Measurements from ENCODE around the gene GDF7.
"Not testable (repeated sequence)": the region's sequence is repeated elsewhere in the genome, so short reads cannot be mapped to it uniquely, and the experiment has no call there.

Gene GDF7

GRCh38 chr2:20689428-20690264 is 22.7 kb downstream of the GDF7 start:
- DNase-seq (ENCODE audit: extremely low spot score, insufficient read length, low read depth) (no peak), FAIRE-seq (no peak)

GRCh38 chr2:20691076-20691734 is 24.3 kb downstream of the GDF7 start:
- FAIRE-seq: no peak
- DNase-seq (ENCODE audit: extremely low spot score, insufficient read length, low read depth): no peak

- FAIRE-seq (no peak), DNase-seq (ENCODE audit: extremely low spot score, insufficient read length, low read depth) (no peak)
These were observed 25.1 kb downstream of the GDF7 start for GRCh38 chr2:20692081-20692480.

DNA sequence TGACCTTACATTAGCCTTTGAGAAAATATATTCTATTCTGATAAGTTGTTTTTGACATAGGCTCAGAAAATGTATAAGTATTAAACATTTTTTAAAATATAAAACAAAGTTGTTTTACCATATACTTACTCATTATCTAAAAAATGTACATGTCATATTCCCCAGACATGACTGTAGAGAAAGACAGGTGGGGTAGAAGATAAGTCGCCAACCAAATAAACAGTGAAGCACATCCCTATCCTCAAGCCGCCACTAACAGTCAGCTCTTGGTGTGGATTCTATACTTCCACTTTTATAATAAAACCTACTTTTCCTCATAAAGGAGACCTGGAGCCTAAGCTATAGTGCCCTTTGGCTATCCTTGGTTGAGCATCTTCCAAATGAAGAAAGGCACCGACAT is 26.4 kb downstream of the GDF7 start:
- DNase-seq (ENCODE audit: extremely low spot score, insufficient read length, low read depth): no peak
- no peak for FAIRE-seq

DNA sequence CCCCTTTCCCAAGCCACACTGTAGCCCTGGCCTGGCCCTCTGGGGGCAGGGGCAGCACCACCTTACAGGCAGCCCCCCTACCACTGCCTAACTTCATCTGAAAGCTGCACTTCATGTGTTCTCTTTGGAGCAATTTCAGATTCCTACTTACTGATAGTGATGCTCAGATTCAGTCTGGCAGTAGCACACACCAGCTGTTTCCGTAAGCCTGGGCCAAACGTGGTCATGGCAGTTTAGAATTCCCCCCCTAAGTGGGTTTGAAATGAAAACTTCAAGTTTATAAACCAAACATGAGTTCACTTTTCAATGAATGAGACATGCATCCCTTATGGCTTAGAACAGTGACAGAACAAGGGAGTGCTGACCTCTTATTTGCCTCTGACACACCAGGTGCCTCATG is 29.4 kb downstream of the GDF7 start:
- DNase-seq (ENCODE audit: extremely low spot score, insufficient read length, low read depth): no peak

DNA sequence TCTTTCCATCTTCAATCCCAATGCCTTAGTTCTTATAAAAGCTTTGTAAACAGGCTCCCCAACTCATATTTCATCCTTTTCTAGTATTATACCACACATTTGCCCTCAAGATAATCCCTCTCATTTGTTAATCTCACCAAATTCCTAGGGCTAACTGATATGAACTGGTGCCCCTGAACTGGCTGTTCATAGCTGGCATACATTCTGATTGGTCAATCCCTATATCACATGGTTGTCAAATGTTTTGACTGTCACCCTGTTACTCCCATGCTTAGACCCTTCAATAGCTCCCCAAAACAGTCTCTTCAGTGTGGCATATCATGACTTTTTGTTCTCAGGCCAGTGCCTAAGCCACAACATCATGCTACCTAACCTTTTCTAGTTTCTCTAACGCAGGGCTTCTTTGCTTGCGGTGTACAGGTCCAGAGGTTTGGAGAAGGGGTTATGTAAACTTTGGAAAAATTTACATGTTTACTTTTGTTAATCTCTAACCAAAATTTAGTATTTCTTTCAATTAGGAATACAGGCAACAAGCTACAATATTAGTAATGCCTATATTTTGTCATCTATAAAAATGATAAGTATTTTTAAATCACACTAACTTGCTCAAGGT is 30.5 kb downstream of the GDF7 start:
- no peak for DNase-seq (ENCODE audit: extremely low spot score, insufficient read length, low read depth)
- FAIRE-seq: no peak

More for the DNA sequence above, 29.4 kb downstream of the GDF7 start:
- no peak for FAIRE-seq

DNA sequence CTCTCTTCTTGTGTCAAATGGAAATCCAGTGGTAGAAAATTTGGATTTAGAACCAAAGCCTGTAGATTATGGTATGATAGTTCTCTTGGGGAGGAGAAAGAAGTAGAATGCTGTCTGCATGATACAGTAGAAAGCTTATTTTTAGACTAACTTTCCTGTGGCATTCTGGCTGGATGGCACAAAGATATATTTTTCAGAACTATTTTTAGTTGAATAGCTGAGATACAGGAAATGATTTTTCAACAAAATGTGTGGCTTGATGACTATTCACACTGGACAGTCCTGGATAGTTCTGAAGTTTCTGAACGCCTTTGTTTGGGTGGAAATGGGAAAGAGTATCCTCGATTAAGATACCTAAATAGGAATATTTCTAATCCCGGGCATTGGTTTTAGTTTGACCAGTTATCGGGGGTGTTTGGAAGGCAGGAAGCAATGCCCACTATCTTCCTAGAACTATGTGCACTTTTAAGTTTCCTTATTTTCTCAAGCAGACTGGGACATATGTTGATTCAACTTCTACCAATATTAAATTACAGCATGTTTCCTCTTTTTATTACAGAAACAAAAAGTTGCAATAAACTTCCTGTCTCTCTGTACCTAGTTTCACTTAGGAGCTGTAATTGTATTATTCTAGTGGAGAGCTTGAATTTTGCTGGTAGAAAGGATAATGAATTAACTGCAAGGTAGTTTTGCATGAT is 32.1 kb downstream of the GDF7 start:
- peak; percentile 50 for FAIRE-seq
- no peak for DNase-seq (ENCODE audit: extremely low spot score, insufficient read length, low read depth)

GRCh38 chr2:20702563-20702962 is 35.6 kb downstream of the GDF7 start:
- no peak for DNase-seq (ENCODE audit: extremely low spot score, insufficient read length, low read depth)
- no peak for FAIRE-seq

DNA sequence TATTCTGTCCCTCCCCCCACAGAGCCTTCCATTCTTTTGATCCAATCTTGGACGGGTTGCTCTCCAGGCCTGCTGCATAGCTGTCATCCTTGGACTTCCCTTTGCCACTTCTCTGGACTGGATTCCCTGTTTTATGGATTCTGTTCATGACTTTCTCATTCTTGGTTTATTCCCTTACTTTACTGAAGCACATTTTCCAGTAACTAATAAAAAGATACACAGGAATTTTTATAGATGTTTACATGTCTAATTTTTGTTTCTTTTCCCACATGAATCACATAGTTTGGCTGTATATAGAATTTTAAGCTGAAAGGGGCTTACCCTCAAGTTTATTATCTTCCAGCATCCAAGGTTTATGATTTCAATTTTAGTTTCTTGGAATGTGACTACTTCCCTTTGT is 37.9 kb downstream of the GDF7 start:
- no peak for FAIRE-seq
- no peak for DNase-seq (ENCODE audit: extremely low spot score, insufficient read length, low read depth)

- DNase-seq (ENCODE audit: extremely low spot score, insufficient read length, low read depth) (no peak), FAIRE-seq (no peak)
These were observed 39.3 kb downstream of the GDF7 start for GRCh38 chr2:20706217-20706616.

DNA sequence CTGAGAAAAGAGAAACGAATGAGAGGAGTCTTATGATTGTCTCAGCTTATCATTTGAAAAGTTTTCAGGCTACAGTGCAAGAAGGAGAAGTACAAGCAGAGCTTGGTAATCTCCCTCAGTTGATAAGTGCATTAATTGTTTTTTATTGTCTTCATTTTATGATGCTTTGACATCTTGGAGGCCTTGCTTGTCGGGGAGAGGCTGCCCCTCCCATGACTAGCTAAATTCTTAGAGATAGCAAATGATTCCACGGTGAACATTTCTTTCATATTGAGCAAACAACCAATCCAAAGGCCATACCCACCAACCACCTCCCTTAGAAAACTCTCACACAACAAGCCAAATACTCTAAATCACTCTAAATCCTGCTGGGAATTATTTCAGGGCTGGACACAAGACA is 39.8 kb downstream of the GDF7 start:
- FAIRE-seq (no peak), DNase-seq (ENCODE audit: extremely low spot score, insufficient read length, low read depth) (no peak)

DNA sequence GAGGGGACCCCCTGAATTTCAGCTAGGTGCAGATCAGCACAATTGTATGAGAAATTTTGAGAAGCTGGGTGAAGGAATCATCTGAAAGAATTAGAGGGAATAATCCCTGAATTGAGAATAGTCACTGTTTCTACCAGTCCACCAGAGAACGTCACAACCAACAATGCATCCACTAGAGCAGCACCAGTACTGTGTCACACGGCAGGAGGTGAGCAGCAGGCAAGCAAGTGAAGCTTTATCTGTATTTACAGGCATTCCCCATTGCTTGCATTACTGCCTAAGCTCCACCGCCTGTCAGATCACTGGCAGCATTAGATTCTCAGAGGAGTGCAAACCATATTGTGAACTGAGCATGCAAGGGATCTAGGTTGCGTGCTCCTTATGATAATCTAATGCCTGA is 40.7 kb downstream of the GDF7 start:
- no peak for FAIRE-seq
- no peak for DNase-seq (ENCODE audit: extremely low spot score, insufficient read length, low read depth)

GRCh38 chr2:20711641-20712040 is 44.7 kb downstream of the GDF7 start:
- DNase-seq (ENCODE audit: extremely low spot score, insufficient read length, low read depth): not testable (repeated sequence)

DNA sequence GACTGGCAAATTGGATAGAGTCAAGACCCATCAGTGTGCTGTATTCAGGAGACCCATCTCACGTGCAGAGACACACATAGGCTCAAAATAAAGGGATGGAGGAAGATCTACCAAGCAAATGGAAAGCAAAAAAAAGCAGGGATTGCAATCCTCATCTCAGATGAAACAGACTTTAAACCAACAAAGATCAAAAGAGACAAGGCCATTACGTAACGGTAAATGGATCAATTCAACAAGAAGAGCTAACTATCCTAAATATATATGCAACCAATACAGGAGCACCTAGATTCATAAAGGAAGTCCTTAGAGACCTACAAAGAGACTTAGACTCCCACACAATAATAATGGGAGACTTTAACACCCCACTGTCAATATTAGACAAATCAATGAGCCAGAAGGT is 46.6 kb downstream of the GDF7 start:
- not testable (repeated sequence) for FAIRE-seq; DNase-seq (ENCODE audit: extremely low spot score, insufficient read length, low read depth)

More at GRCh38 chr2:20711641-20712040, 44.7 kb downstream of the GDF7 start:
- FAIRE-seq: not testable (repeated sequence)

GRCh38 chr2:20714412-20714811 is 47.5 kb downstream of the GDF7 start:
- FAIRE-seq; DNase-seq (ENCODE audit: extremely low spot score, insufficient read length, low read depth): not testable (repeated sequence)

DNA sequence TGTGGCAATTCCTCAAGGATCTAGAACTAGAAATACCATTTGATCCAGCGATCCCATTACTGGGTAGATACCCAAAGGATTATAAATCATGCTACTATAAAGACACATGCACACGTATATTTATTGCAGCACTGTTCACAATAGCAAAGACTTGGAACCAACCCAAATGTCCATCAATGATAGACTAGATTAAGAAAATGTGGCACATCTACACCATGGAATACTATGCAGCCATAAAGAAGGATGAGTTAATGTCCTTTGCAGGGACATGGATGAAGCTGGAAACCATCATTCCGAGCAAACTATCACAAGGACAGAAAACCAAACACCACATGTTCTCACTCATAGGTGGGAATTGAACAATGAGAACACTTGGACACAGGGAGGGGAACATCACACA is 49.2 kb downstream of the GDF7 start:
- DNase-seq (ENCODE audit: extremely low spot score, insufficient read length, low read depth); FAIRE-seq: not testable (repeated sequence)

- DNase-seq (ENCODE audit: extremely low spot score, insufficient read length, low read depth) (no peak), FAIRE-seq (no peak)
These were observed 50.7 kb downstream of the GDF7 start for GRCh38 chr2:20717641-20718040.

- DNase-seq (ENCODE audit: extremely low spot score, insufficient read length, low read depth) (no peak), FAIRE-seq (no peak)
These were observed 55.8 kb downstream of the GDF7 start for GRCh38 chr2:20722592-20723240.

DNA sequence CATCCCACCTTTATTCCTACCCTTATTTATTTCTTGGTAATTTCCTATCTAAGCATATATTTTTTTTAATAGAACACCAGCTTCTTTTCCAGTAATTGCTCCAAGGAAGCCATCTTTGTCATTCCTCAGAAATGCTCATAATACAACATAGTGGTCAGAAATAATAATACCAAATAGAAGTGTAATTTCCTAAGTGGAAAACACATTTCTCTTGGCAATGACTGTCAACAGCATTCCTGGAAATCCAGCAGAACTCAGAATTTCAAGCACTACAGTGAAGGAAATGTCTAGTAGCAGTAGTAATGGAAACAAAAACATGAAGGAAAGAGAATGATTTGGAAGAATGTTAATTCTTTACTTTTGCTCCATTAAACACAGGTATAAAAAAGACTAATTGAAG is 56.6 kb downstream of the GDF7 start:
- DNase-seq (ENCODE audit: extremely low spot score, insufficient read length, low read depth): no peak
- no peak for FAIRE-seq

- FAIRE-seq: no peak
- DNase-seq (ENCODE audit: extremely low spot score, insufficient read length, low read depth): no peak
These were observed 57.6 kb downstream of the GDF7 start for GRCh38 chr2:20724500-20725053.

Measured in GM18507 (cell line).